GM19328 (cell line): Measurements from ENCODE around the gene TBC1D22A.

Source experiments
- ATAC-seq: cut with Tn5 transposase; IDR thresholded peaks from one replicate; pipeline ENCODE4 v1.9.1; 2021; ENCODE audit warnings: mild to moderate bottlenecking, moderate library complexity; ENCODE audit not compliant: unreplicated experiment

The TBC1D22A gene

DNA sequence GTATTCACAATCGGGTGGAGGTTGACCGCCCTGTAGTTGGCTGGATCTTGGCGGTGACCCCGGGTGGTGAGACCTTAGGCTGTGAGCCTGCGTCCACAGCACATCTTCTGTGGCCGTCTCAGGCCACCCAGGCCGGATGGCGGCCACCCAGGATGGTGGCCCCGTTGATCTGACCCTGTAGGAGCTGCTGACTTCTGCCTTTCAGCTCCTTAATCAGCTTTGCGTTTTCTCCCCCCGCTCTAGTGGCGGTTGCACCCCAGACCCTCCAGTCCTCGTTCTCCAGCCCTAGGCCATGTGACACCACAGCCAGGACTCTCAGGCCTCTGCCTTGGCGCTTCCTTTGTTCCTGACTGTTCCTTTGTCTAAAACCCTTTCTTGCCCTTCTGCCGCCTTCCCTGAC is 244.0 kb downstream of the TBC1D22A start:
- no peak for ATAC-seq

GRCh38 chr22:47006869-47007268 is 244.4 kb downstream of the TBC1D22A start:
- no peak for ATAC-seq

GRCh38 chr22:47007496-47007895 is 245.0 kb downstream of the TBC1D22A start:
- no peak for ATAC-seq

DNA sequence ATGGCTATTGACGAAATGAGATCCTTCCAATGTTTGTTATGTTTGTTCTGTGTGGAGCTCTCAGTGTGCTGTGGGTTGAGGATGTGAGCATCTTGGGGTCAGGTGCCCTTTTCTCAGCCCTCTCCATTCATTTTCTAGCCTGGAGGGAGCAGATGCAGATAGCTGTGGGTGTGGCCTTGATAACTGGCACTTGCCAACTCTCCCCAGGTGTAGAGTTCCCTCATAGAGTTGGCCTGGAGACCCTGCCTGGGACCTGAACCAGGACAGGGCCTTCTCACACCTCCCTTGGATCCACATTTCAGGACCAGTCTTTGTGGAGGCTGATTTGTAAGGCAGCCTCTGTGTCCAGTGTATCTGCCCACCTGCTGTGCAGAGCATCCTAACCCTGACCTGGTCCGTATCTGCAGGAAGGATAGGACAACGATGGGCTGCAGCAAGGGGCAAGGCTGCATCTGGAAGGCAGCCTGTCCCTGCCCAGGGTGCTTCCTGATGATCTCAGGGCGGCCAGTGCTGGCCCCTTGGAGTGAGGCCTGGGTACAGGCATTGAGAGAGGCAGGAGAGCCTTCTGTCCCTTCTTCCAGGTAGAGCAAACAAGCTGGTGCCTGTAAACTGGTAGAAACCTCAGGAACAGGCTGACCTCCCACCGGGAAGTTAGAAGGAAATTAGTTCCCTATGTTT is 245.9 kb downstream of the TBC1D22A start:
- no peak for ATAC-seq

- ATAC-seq = no peak
These were observed 247.1 kb downstream of the TBC1D22A start for GRCh38 chr22:47009304-47010101.

GRCh38 chr22:47010211-47010610 is 247.8 kb downstream of the TBC1D22A start:
- ATAC-seq = no peak

DNA sequence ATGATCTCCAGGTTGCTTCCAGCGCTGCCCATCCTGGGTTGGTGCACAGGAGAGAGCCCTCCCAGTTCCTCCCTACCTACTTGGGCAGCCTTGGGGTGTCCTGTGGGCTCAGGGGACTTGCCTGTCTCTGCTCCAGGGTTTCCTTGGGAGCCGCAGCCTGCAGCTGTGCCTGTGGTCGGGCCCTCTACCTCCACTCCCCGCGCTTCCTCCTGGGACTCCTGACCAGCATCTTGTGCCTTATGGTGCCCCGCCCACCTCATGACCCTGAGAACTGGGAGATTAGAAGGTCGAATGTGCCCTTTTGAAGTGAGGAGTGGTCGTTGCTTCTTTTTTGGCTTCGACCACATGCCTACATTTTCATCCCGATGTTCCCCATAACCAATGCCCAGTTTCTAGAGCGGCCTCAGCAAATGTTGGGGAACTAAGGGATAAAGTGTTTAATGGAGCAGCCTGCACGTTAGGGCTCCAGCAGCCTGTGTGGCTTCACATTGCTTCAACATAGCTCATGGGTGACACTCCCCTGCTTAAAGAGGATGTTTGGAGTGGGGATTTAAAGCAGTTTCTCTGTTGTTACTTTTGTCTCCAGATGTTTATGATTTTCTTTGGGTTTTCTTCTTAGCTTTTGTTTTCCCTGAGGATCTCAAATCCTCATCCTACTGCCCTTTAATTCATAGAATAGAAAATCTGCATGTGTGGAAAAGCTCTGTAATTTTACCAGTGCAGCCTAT is 248.8 kb downstream of the TBC1D22A start:
- ATAC-seq = no peak

- ATAC-seq = no peak
These were observed 249.4 kb downstream of the TBC1D22A start for GRCh38 chr22:47011859-47012258.

GRCh38 chr22:47012589-47013370 is 250.3 kb downstream of the TBC1D22A start:
- no peak for ATAC-seq

DNA sequence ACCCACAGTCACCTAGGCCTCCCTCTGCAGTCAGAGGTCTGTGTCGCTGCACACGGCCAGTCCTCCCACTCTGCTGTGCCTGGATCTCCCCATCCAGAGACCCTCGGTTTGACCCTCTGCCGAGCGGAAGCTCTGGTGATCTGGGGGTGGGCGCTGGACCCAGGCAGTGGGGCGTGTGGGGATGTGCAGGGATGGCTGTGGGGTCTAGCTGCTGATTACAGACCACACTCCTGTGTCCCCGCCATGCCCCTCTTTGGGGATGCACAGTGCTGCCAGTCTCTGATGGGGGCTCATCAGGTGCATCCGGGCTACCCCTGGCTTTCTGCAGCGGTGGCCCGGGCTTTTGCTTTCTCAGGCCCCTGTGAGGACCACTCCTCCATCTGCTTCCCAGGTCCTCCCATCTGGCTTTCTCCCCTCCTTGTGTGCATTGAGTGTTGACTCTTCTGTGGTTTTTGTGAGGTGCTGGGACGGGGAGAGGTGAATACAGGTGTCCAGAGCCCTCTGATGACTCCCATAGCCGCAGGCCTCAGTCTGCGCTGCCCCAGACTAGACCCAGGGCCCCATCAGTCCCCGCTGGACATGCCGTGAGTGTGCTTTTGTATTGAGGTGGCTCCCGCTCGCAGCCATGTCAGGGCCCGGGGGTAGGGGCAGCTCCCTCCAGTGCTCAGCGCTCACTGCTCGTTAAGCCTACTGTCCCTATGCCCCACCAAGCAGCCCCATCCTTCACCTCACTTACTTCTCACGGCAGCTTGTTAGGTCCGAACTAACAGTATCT is 251.6 kb downstream of the TBC1D22A start:
- no peak for ATAC-seq

DNA sequence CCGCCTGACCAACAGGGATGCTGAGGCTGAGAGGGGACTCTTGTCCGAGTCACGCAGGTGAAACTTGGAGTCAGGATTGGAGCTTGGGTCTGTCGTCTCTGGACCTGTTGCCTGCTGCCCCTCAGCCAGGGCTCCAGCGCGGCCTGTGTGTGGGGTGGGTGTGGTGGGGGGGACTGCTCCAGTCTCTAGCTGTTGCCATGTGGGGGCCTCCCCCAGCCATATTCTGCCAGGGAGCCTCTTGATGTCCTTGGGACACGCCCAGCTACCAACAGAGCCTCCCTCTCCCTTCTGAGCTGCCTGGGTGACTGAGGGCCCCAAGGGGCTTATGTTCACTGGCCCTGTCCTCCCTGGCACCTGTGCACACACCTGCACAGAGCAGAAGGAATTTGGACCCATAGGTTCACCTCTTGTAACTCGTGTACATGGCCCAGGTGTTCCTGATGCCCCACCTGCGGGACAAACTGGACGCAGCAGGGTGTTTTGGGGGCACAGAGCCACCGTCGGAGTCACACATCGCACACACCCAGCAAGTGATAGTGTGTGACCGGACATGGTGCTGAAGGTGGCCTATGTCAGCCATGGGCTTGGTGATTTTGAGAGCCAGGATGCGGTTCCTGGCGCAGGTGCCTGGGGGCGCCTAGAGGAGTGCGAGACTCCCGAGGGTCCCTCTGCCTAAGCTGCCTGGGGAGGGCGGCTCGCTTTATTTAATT is 252.3 kb downstream of the TBC1D22A start:
- ATAC-seq = no peak

DNA sequence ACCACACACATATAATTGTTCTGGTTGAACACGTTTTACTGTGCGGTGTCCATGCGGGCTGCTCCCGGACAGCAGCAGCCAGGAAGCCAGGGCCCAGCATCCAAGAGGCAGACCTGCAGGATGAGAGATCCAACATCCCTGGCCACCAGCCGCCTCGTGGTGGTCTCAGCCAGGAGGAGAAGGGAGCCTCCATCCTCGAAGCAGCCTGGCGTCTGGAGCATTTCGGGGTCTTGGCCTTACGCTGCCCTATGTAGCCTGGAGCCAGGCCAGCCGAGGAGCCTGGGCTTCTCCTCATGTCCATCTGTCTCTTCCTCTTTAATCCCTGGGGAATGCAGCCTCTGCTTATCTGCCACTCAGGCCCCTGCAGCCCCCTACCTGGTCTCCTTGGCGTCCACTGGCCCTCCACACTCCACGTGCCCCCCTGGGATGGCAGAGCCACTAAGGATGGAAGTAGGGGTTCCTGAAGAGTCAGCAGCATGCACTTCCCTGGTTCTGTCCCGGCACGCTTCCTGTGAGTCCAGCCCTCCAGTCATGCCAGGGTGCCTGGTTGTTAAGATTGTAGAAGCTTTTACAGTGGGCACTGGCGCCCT is 253.2 kb downstream of the TBC1D22A start:
- no peak for ATAC-seq

- ATAC-seq = no peak
These were observed 254.2 kb downstream of the TBC1D22A start for GRCh38 chr22:47016631-47017030.

GRCh38 chr22:47017245-47017644 is 254.8 kb downstream of the TBC1D22A start:
- ATAC-seq = no peak

- no peak for ATAC-seq
These were observed 255.8 kb downstream of the TBC1D22A start for GRCh38 chr22:47018010-47018910.

GRCh38 chr22:47019012-47019790 is 256.8 kb downstream of the TBC1D22A start:
- ATAC-seq = no peak

GRCh38 chr22:47020166-47020565 is 257.7 kb downstream of the TBC1D22A start:
- no peak for ATAC-seq
